ENCODE results near the gene ZBTB24.

DNA sequence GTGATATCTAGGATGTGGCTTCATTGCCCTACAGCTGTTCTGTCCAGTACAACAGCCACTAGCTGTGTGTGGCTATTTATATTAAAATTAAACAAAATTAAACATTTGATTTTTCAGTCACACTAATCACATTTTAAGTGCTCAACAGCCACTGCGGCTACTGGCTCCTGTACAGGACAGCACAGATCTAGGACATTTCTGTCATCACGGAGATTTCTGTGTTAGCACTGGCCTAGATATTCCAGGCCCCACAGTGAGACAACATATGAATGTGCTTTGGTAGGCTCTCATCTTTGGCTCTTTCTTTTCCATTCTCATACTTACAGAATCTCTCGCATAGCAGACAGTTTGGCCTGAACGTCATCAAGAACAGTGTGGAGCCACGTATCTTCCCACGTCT is 48.4 kb upstream of the ZBTB24 start:
- TF ChIP-seq, protein P1, sequence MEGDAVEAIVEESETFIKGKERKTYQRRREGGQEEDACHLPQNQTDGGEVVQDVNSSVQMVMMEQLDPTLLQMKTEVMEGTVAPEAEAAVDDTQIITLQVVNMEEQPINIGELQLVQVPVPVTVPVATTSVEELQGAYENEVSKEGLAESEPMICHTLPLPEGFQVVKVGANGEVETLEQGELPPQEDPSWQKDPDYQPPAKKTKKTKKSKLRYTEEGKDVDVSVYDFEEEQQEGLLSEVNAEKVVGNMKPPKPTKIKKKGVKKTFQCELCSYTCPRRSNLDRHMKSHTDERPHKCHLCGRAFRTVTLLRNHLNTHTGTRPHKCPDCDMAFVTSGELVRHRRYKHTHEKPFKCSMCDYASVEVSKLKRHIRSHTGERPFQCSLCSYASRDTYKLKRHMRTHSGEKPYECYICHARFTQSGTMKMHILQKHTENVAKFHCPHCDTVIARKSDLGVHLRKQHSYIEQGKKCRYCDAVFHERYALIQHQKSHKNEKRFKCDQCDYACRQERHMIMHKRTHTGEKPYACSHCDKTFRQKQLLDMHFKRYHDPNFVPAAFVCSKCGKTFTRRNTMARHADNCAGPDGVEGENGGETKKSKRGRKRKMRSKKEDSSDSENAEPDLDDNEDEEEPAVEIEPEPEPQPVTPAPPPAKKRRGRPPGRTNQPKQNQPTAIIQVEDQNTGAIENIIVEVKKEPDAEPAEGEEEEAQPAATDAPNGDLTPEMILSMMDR (IDR thresholded peaks at IDR 0.05): no peak
- TF ChIP-seq POLR2A (IDR thresholded peaks at IDR 0.05; ENCODE audit: low read depth) (no peak), POLR2AphosphoS5 (IDR thresholded peaks at IDR 0.05) (no peak)
